HG03558 (cell line): ENCODE data around the gene RYR1.
"Not testable (repeated sequence)": the region's sequence is repeated elsewhere in the genome, so short reads cannot be mapped to it uniquely, and the experiment has no call there.

Experiments used
- ATAC-seq: cut with Tn5 transposase; IDR thresholded peaks from one replicate; pipeline ENCODE4 v1.9.1; 2021; ENCODE audit warnings: moderate number of reproducible peaks; ENCODE audit not compliant: unreplicated experiment; ENCODE audit errors: extremely low read depth

The RYR1 gene

GRCh38 chr19:38452430-38453366 lies 19.2 kb downstream of the RYR1 start:
- no peak for ATAC-seq

GRCh38 chr19:38453596-38453995 lies 20.1 kb downstream of the RYR1 start:
- ATAC-seq, result no peak

GRCh38 chr19:38455031-38455430 lies 21.5 kb downstream of the RYR1 start:
- ATAC-seq, result no peak

- ATAC-seq, result no peak
Observed at GRCh38 chr19:38457202-38457601, 23.7 kb downstream of the RYR1 start.

- no peak for ATAC-seq
Observed at GRCh38 chr19:38457690-38458405, 24.4 kb downstream of the RYR1 start.

GRCh38 chr19:38458991-38459390 lies 25.5 kb downstream of the RYR1 start:
- no peak for ATAC-seq

GRCh38 chr19:38463365-38463764 lies 29.9 kb downstream of the RYR1 start:
- ATAC-seq, result no peak

- no peak for ATAC-seq
Observed at GRCh38 chr19:38464421-38465082, 31.1 kb downstream of the RYR1 start.

- ATAC-seq, result no peak
Observed at GRCh38 chr19:38466050-38466449, 32.6 kb downstream of the RYR1 start.

GRCh38 chr19:38467541-38468525 lies 34.3 kb downstream of the RYR1 start:
- no peak for ATAC-seq

- no peak for ATAC-seq
Observed at GRCh38 chr19:38469151-38469550, 35.7 kb downstream of the RYR1 start.

- ATAC-seq, result no peak
Observed at GRCh38 chr19:38470788-38471480, 37.4 kb downstream of the RYR1 start.

GRCh38 chr19:38472725-38473124 lies 39.2 kb downstream of the RYR1 start:
- ATAC-seq, result not testable (repeated sequence)

- no peak for ATAC-seq
Observed at GRCh38 chr19:38473201-38473600, 39.7 kb downstream of the RYR1 start.

GRCh38 chr19:38475176-38475575 lies 41.7 kb downstream of the RYR1 start:
- ATAC-seq, result no peak

GRCh38 chr19:38478273-38478971 lies 44.9 kb downstream of the RYR1 start:
- ATAC-seq, result no peak

- no peak for ATAC-seq
Observed at GRCh38 chr19:38482496-38482895, 49.0 kb downstream of the RYR1 start.

- no peak for ATAC-seq
Observed at GRCh38 chr19:38483016-38483630, 49.6 kb downstream of the RYR1 start.
